Measurements from ENCODE around the gene FILIP1L.

FILIP1L gene

DNA sequence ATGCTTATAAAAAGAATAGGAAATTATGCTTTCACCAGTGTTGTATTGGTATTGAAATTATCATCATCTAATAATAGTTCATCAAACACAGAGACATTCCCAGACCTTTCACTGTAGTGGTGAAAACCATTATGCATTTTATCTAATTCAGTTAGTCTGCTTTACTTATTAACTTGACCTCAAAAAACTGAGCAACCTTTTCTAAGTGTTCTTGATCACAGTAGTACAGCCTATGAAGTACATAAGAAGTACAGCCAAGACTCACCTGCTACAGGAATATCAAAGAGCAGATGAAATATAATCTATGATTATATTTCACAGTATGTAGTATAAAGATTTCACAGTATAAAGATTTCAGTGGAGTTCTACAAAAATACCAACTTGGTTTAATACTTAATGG, 75.2 kb downstream of the FILIP1L start:
- no peak for DNase-seq

DNA sequence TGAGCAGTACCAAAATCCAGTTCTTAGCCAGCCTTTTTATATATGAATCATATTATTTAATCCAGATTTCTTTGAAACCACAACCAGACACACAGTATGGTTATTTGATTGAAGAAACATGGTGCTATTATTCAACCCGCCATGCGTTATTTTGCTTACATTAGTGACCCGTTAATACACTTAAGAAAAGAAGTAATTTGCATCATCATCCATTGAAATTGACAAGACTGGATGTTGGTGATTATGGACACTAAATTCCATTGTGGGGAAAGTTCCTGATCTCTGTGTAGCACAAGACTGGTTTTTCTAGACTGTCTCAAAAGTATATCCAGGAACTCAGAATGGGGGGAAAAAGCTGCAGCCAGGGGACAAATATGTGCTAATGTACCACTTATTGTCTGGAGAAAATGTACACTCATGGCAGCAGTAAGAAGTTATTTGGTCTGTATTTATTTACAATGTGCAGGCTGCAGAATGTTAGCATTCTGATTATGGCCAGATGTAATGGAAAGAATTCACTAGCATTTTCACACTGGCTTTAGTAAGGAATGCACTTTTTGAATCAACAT, 80.3 kb downstream of the FILIP1L start:
- DNase-seq: no peak

GRCh38 chr3:100033184-100033583, 81.1 kb downstream of the FILIP1L start:
- DNase-seq: no peak

GRCh38 chr3:100032243-100032642, 82.1 kb downstream of the FILIP1L start:
- DNase-seq: peak; percentile 65

GRCh38 chr3:100030914-100031425, 83.3 kb downstream of the FILIP1L start:
- no peak for DNase-seq

DNA sequence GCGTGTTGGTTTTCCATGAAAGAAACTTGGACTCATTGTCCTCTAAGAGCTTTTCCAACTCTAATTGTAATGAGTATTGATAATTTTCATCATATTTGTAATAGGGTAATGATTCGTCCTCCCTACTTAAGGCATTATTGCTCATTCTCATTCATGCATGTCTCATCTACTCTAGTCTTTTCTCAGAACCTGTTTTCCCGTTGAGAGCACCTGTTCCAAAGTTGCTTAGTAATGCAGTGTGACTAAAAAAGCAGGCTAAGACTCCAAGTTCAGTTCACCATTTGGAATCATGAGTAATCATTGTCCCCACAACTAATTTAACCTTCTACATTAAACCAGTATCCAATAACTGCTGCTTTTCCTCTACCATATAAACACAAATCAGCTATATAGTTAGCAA, 84.0 kb downstream of the FILIP1L start:
- DNase-seq: no peak

DNA sequence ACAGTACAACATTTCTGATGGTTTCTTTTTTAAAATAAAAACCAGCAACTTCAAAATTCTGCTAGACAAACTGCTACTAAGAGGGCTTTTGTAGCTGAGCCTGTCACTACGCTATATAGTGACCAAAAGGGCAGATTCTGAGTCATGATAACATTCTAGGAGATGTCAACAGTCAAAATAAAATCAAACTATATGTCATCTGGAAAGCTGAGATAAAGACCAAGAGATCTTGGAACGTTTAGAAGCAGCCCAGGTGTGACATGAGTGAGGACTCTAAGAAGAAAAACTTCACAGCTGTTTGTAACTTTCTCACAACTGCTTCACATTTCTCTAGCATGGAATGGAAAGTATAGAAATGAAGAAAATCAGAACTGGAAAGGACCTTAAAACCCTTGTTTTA, 84.6 kb downstream of the FILIP1L start:
- DNase-seq: no peak

DNA sequence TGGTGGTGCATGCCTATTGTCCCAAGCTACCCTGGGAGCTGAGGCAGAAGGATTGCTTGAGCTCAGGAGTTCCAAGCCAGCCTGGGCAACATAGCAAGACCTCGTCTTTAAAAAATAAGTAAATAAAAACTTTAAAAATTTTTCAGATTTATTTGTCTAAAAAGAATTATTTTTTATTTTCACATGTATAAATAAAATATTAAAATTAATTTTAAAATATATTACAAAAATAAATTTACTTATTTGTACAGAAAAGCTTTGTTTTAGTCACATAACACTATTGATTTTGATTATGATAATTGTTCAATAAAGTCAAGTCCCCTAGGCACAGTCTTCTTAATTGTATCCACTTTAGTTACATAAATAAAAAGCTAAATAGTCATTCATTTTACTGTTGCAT, 85.2 kb downstream of the FILIP1L start:
- DNase-seq: no peak

- DNase-seq: no peak
These were observed 87.0 kb downstream of the FILIP1L start for GRCh38 chr3:100027321-100027720.

- DNase-seq: no peak
These were observed 89.6 kb downstream of the FILIP1L start for GRCh38 chr3:100024520-100025303.

DNA sequence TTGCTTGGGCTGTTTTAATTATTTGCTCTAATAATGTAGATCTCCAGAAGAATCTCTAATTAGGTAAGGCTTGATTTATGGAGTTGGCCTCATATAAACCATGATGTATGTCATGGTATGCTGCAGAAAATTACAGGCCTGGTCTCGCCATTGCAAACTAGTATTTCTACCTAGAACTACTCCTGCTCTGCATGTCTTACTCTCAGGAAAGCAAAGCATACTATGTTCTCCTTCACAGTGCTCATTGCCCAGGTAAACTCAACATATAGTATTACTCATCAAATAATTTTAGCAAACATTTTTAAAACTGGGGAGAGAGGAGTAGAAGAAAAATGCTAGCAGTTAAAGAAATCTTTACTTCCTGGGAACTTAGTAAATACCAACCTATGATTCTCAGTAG, 90.7 kb downstream of the FILIP1L start:
- no peak for DNase-seq

GRCh38 chr3:100023150-100023549, 91.2 kb downstream of the FILIP1L start:
- no peak for DNase-seq

DNA sequence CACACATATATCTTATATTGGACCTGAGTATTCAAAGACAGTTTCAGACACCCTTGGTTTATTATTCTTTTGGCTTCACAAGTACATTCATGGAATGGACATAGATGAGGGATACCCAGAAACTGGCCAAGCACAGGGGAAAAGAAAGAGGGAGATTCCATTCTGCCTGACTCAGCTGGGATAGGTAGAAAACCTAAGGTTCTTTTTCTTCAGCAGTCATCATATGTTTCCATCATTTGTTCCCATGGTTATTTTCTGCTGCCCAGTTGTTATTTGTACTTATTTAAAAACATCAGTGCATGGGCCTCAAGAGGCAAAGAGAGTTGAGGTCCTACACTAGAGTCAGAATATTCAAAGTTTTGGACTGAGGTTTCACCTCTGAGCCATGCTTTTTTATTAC, 91.8 kb downstream of the FILIP1L start:
- no peak for DNase-seq

DNA sequence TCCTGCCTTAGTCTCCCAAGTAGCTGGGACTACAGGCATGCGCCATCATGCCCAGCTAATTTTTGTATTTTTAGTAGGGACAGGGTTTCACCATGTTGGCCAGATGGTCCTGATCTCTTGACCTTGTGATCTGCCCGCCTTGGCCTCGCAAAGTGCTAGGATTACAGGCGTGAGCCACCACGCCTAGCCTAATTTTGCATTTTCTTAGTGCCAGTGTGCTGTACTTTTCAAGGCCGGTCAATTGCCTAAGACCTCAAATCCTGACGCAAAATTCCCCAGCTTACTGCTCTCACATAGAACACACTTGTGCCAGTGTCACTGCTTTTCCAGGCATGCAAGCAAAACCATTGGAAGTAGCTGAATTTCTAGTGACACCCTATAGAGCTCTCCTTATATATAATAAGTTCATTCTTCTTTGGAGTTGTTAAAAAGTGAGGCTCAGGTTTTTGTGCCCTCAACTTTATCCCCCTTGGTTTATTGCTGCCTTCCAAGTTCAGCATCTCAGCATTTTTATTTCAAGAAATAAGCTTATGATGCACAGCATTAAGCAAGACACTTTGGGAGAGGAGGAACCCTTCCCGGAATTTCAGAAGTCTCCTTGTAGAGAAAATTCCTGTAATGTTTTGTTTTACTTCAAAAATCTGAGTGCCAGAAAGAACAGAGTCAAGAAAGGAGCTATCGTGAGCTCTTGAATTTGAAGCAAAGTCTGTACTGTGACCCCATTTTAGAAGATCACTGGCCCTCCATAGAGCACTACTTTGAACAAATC, 93.2 kb downstream of the FILIP1L start:
- no peak for DNase-seq

GRCh38 chr3:100019719-100020118, 94.6 kb downstream of the FILIP1L start:
- DNase-seq: no peak

DNA sequence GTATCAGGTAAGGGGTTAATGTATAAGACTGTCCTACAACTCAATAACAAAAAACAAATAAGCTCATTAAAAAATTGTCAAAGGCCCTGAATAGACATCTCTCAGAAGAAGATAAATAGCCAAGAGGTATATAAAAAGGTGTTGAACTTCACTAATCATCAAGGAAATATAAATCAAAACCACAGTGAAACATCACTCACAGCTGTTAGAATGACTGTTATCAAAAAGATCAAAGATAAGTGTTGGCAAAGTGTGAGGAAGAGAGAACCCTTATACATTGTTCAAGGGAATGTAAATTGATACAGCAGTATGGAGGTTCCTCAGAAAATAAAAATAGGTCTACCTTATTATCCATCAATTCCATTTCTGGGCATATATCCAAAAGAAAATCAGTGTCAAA, 95.5 kb downstream of the FILIP1L start:
- no peak for DNase-seq

GRCh38 chr3:100010087-100010417, 104.2 kb downstream of the FILIP1L start:
- no peak for DNase-seq

DNA sequence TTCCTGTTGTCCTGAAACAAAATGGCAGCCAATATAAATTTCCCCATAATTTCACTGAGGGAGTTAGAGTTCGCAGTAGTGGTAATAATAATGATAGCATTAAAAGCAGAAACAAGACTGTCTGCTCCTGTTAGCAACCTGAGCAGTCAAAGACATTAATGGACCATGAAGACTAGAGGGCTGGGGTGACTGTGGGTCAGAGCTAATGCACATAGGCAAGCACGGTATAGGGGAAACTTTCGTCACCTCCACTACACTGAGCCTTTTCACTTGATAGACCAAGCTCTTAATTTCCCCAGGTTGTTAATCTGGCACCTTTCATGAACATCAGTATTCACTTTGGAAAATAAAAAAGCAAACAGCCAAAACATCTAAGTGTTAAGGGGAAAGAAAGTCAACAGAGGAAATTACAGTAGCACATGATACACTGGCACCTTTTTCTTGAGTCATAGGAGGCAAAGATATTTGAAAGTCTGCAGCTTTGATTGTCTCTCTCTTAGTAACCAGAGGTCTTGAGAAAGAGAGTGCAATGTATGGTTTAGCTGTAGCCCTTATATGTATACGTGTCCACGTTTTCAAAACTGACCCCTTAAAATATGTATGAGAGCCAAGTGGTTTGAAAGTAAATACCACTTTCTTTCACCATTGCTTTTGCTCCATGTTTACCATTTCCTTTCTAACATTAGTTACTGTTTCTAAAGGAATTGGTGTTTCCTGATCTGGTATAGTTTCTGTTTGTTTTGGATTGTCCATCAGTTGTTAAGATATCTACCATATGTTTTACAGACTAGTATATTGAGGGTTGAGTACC, 104.8 kb downstream of the FILIP1L start:
- no peak for DNase-seq

- peak; percentile 27 for DNase-seq
These were observed 106.1 kb downstream of the FILIP1L start for GRCh38 chr3:100008081-100008698.

DNA sequence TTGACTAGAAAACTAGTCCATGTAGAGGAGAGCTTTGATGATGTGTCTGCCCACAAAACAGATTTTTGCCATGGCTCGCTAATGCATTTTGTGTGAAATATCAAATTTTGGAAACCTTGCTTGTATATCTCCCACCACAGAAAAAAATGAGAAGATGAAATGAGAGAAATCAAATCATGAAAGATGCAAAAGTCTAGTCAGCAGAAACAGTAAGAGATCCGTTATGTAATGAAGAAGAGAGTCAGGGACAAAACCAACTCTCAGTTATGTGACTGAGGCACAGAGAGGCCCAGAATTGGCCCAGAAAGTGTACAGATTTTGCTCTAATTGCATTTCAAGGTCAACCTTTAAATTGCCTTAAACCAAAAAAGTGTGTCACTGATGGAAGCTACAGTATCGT, 107.0 kb downstream of the FILIP1L start:
- no peak for DNase-seq

DNA sequence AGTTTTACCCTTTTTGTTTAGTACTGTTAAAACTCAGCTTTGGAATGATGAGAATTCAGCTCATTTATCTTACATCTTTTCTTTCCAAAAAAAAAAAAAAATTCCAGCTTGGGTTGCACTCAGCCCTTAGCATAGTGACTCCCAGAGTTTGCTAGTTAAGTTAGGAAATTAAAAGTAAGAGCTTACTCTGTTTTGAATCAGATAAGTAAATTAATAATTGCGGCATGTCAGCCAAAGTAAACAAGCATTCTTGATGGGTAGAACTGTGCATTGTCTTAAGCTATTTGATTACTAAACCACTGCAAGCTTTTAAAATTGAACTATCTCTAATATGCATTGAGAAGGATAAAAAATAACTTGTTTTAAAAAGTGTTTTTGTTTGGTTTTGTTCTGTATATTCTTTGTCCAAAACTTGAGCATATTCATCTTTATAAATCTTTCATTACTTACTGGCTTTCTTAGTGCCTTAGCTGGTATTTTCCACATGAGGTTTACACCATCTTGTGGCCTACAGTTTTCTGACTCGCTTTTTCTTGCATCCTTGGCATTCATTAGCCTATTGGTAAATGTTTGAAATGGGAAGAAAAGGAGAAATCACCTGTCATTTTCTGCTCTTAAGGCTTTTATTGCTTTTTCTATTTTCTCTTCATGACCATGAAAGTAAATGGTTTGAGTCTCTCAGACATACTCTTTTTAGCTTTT, 107.6 kb downstream of the FILIP1L start:
- DNase-seq: no peak
